ENCODE data around the gene CCDC178. TPM values are rescaled to one million over a fixed set of nuclear protein-coding genes. Genes with fewer than 3 reads are reported as not detected.
"Not testable (repeated sequence)": the region's sequence is repeated elsewhere in the genome, so short reads cannot be mapped to it uniquely, and the experiment has no call there.

Gene CCDC178
- total RNA-seq, 4 donors from 2014 or later = 0.39 to 1.4 TPM; not detected in 2

GRCh38 chr18:33184175-33184574 lies 256.3 kb downstream of the CCDC178 start:
- no peak overlapping the region for H3K4me3 ChIP-seq (ENCODE audit: low read depth, poor library complexity, severe bottlenecking)
- WGBS, 2 donors = 63 to 67% methylated on average over 3 of the region's 3 CpGs
- intact Hi-C loops (cut with DNase I; ENCODE audit: low total_unique reads) = no loop called here
- no peak for DNase-seq (ENCODE audit: low spot score in 2 of 2)
- TF ChIP-seq POLR2A (IDR thresholded peaks at IDR 0.05) (no peak), CTCF (IDR thresholded peaks at IDR 0.05) (no peak)

- WGBS, 2 donors = 75% methylated on average over 4 of the region's 4 CpGs
- intact Hi-C loops (cut with DNase I; ENCODE audit: low total_unique reads) = no loop called here
These were observed 257.4 kb downstream of the CCDC178 start for GRCh38 chr18:33183136-33183535.

GRCh38 chr18:33181016-33181415 lies 259.5 kb downstream of the CCDC178 start:
- no peak for DNase-seq (ENCODE audit: low spot score in 2 of 2)
- TF ChIP-seq POLR2A (IDR thresholded peaks at IDR 0.05) (no peak), CTCF (IDR thresholded peaks at IDR 0.05) (no peak)
- no peak overlapping the region for H3K4me3 ChIP-seq (ENCODE audit: low read depth, poor library complexity, severe bottlenecking)
- intact Hi-C loops (cut with DNase I; ENCODE audit: low total_unique reads) = no loop called here
- 74 to 82% methylated on average over 2 of the region's 2 CpGs for WGBS, 2 donors

More at GRCh38 chr18:33183136-33183535, 257.4 kb downstream of the CCDC178 start:
- no peak for DNase-seq (ENCODE audit: low spot score in 2 of 2)
- TF ChIP-seq POLR2A (IDR thresholded peaks at IDR 0.05) (no peak), CTCF (IDR thresholded peaks at IDR 0.05) (no peak)
- H3K4me3 ChIP-seq (ENCODE audit: low read depth, poor library complexity, severe bottlenecking) = no peak overlapping the region

GRCh38 chr18:33169218-33169617 lies 271.3 kb downstream of the CCDC178 start:
- TF ChIP-seq CTCF (IDR thresholded peaks at IDR 0.05) (no peak), POLR2A (IDR thresholded peaks at IDR 0.05) (no peak)
- intact Hi-C loops (cut with DNase I; ENCODE audit: low total_unique reads) = no loop called here
- no peak for DNase-seq (ENCODE audit: low spot score in 2 of 2)
- H3K4me3 ChIP-seq (ENCODE audit: low read depth, poor library complexity, severe bottlenecking) = no peak overlapping the region

- WGBS, 2 donors = 92 to 93% methylated on average over 9 of the region's 9 CpGs
- DNase-seq (ENCODE audit: low spot score in 2 of 2); H3K4me3 ChIP-seq (ENCODE audit: low read depth, poor library complexity, severe bottlenecking): not testable (repeated sequence)
These were observed 276.4 kb downstream of the CCDC178 start for GRCh38 chr18:33164121-33164520.

GRCh38 chr18:33161131-33161530 lies 279.4 kb downstream of the CCDC178 start:
- intact Hi-C loops (cut with DNase I; ENCODE audit: low total_unique reads) = no loop called here
- H3K4me3 ChIP-seq (ENCODE audit: low read depth, poor library complexity, severe bottlenecking) = no peak overlapping the region
- no peak for DNase-seq (ENCODE audit: low spot score in 2 of 2)
- TF ChIP-seq POLR2A (IDR thresholded peaks at IDR 0.05) (no peak), CTCF (IDR thresholded peaks at IDR 0.05) (no peak)
- WGBS, 2 donors = 54 to 55% methylated on average over 2 of the region's 2 CpGs

More at GRCh38 chr18:33164121-33164520, 276.4 kb downstream of the CCDC178 start:
- intact Hi-C loops (cut with DNase I; ENCODE audit: low total_unique reads) = not testable (repeated sequence)

Data from lower leg skin (tissue), 4 donors.